B cell (primary cell): ENCODE results near the gene AGTRAP. TPM values are rescaled to one million over a fixed set of nuclear protein-coding genes. Genes with fewer than 3 reads are reported as not detected.

ENCODE experiments used
- ATAC-seq: fragments of 200-7000 bp; cut with Tn5 transposase; one replicate; pipeline ENCODE4 v1.10.0; 2021; ENCODE audit warnings: low read depth, mild to moderate bottlenecking, moderate number of reproducible peaks, moderate library complexity
- CTCF ChIA-PET: fragments of 350-600 bp; sonication (Branson Sonifier 250); formaldehyde crosslinking; loops from one replicate; lab custom pipeline; 2021; ENCODE audit warnings: antibody characterized with exemption, inconsistent platforms; lab: Charles Lee
- POLR2A ChIA-PET: fragments of 350-600 bp; sonication (Branson Sonifier 250); formaldehyde crosslinking; loops from one replicate; lab custom pipeline; 2021; ENCODE audit warnings: antibody characterized with exemption; lab: Charles Lee
- DNase-seq: peaks from one replicate; pipeline ENCODE4 v3.0.0; 2013
- H2AFZ ChIP-seq: 2 replicates; pipeline ENCODE4 v1.6.1; 2012; ENCODE audit warnings: mild to moderate bottlenecking, low read depth, low read length; ENCODE audit not compliant: insufficient read depth, poor library complexity, severe bottlenecking
- H3K27ac ChIP-seq, 2 donors: 1 replicate in 1 of 2; 2 replicates in 1 of 2; pipeline ENCODE4 v1.5.1; 2012 to 2013; ENCODE audit warnings: low read length in 2 of 2, mild to moderate bottlenecking in 2 of 2, moderate library complexity in 1 of 2
- H3K27me3 ChIP-seq, 4 experiments: fragments of 200-600 bp in 1 of 4; sonication (generic) in 1 of 4; replicated peaks in 1 of 4; 1 replicate in 2 of 4; 2 replicates in 2 of 4; pipeline versions ENCODE4 v1.6.1 to v1.7.0; 2013 to 2016; ENCODE audit warnings: low read length in 3 of 4, mild to moderate bottlenecking in 2 of 4, mixed read lengths in 1 of 4, moderate library complexity in 1 of 4; ENCODE audit not compliant: insufficient read depth in 4 of 4, control insufficient read depth in 3 of 4; ENCODE audit errors: control extremely low read depth in 1 of 4
- H3K36me3 ChIP-seq, 2 experiments: replicated peaks in 1 of 2; 1 replicate in 1 of 2; 2 replicates in 1 of 2; pipeline versions ENCODE4 v1.6.1 to v1.7.1; 2013; ENCODE audit warnings: low read length in 1 of 2; ENCODE audit not compliant: insufficient read depth in 2 of 2, control insufficient read depth in 1 of 2; ENCODE audit errors: control extremely low read depth in 1 of 2, extremely low read depth in 1 of 2
- H3K4me1 ChIP-seq, 2 donors: fragments of 200-600 bp in 1 of 2; sonication (generic) in 1 of 2; 1 replicate in 1 of 2; 2 replicates in 1 of 2; pipeline versions ENCODE4 v1.5.1 to v1.6.1; 2013 to 2017; ENCODE audit warnings: low read length in 2 of 2; ENCODE audit not compliant: control insufficient read depth in 2 of 2, insufficient read depth in 2 of 2
- H3K4me2 ChIP-seq: replicated peaks from 2 replicates; pipeline ENCODE3; 2012; ENCODE audit warnings: mild to moderate bottlenecking, low read depth, low read length; ENCODE audit not compliant: poor library complexity, severe bottlenecking
- H3K4me3 ChIP-seq, 5 experiments: fragments of 200-600 bp in 1 of 5; sonication (generic) in 1 of 5; 1 replicate in 3 of 5; 2 replicates in 2 of 5; pipeline versions ENCODE4 v1.5.1 to v1.7.0; 2011 to 2016; ENCODE audit warnings: low read length in 4 of 5, mild to moderate bottlenecking in 4 of 5, low read depth in 2 of 5, control low read depth in 1 of 5, moderate library complexity in 1 of 5; ENCODE audit not compliant: insufficient read depth in 1 of 5; ENCODE audit errors: control extremely low read depth in 1 of 5, extremely low read depth in 1 of 5
- H3K79me2 ChIP-seq: fragments of 200-600 bp; sonication (generic); one replicate; pipeline ENCODE4 v1.6.0; 2016; ENCODE audit warnings: low read length; ENCODE audit not compliant: control insufficient read depth, insufficient read depth
- H3K9ac ChIP-seq: fragments of 200-600 bp; sonication (generic); 2 replicates; pipeline ENCODE4 v1.6.1; 2017; ENCODE audit warnings: mild to moderate bottlenecking, low read length, moderate library complexity
- H3K9me3 ChIP-seq, 3 donors: one replicate each; pipeline versions ENCODE4 v1.6.1 to v1.7.1; 2013; ENCODE audit warnings: low read length in 2 of 3; ENCODE audit not compliant: control insufficient read depth in 2 of 3, insufficient read depth in 1 of 3; ENCODE audit errors: control extremely low read depth in 1 of 3
- H4K20me1 ChIP-seq: 2 replicates; pipeline ENCODE4 v1.6.0; 2012; ENCODE audit warnings: mild to moderate bottlenecking, low read length; ENCODE audit not compliant: insufficient read depth, control insufficient read depth, poor library complexity, severe bottlenecking
- H3K27ac Mint-ChIP-seq: one replicate; pipeline ENCODE4 v1.8.0; 2021; ENCODE audit warnings: mixed read lengths
- H3K27me3 Mint-ChIP-seq: one replicate; pipeline ENCODE4 v1.8.0; 2021; ENCODE audit warnings: mixed read lengths
- H3K4me1 Mint-ChIP-seq: one replicate; pipeline ENCODE4 v1.8.0; 2021; ENCODE audit warnings: mixed read lengths
- H3K4me3 Mint-ChIP-seq: one replicate; pipeline ENCODE4 v1.8.0; 2021; ENCODE audit warnings: mixed read lengths
- H3K9me3 Mint-ChIP-seq: one replicate; pipeline ENCODE4 v1.8.0; 2022; ENCODE audit warnings: mixed read lengths; ENCODE audit not compliant: insufficient read depth
- CTCF ChIP-seq: fragments of 200-600 bp; IDR thresholded peaks from one replicate; pipeline ENCODE4 v1.8.0; 2022; ENCODE audit warnings: antibody characterized with exemption, mild to moderate bottlenecking
- EZH2 ChIP-seq: IDR thresholded peaks from 2 replicates; pipeline ENCODE4 v1.6.1; 2012; ENCODE audit warnings: borderline replicate concordance, low read depth, mild to moderate bottlenecking, moderate library complexity, low read length; ENCODE audit not compliant: insufficient read depth, poor library complexity, severe bottlenecking
- WGBS: methylation state at CpG from one replicate; pipeline ENCODE4 v1.1.5; 2013; ENCODE audit warnings: missing lambda C conversion rate; ENCODE audit not compliant: insufficient coverage; 5-methylcytosine and 5-hydroxymethylcytosine counted together
- intact Hi-C: fragments of 100-400 bp; cut with micrococcal nuclease; formaldehyde crosslinking; loops from one replicate; pipeline ENCODE4 v1.10.0; 2022
- polyA plus RNA-seq: library from polyadenylated mRNA; depleted of rRNA; stranded (reverse); fragments of >200 nt; gene quantifications from 2 replicates; pipeline ENCODE4 v1.2.3, GENCODE V29; 2012
- total RNA-seq, 2 donors: library from RNA; stranded (reverse); fragments of 120-200 nt in 1 of 2; gene quantifications; 1 replicate in 1 of 2; 2 replicates in 1 of 2; pipeline versions ENCODE4 v1.2.3 to v1.2.4, GENCODE V29; 2013 to 2022

AGTRAP gene
- total and polyA plus RNA-seq, 2 donors (not counting 1 experiment from before 2014, with no cell fraction given), result 18.3 to 44.9 TPM

- H3K4me2 ChIP-seq, result no peak overlapping the region
- DNase-seq (no peak), ATAC-seq (no peak)
- Mint-ChIP-seq H3K27me3 (no peaks in the 10 kb centered on the region), H3K9me3 (no peaks in the 10 kb centered on the region), H3K4me1 (peaks cover 27% of the 10 kb centered on the region), H3K4me3 (no peak overlapping the region), H3K27ac (peak overlapping the region; percentile 75)
- H3K9me3 ChIP-seq, result no peaks in the 10 kb centered on the region
- H3K27me3 ChIP-seq, result no peaks in the 10 kb centered on the region
- peaks cover 0 to 54% of the 10 kb centered on the region in 2 experiments for H3K36me3 ChIP-seq
- TF ChIP-seq EZH2 (no peak), CTCF (no peak)
- no peak overlapping the region for H3K9ac ChIP-seq
- intact Hi-C loops, result no loop called here
- ChIA-PET CTCF (no interaction called here), POLR2A (interaction anchor here (0.8 kb wide), 1 partner anchor 24 kb away, joined by 7 read pairs; no protein-coding TSS in a partner anchor)
- H2AFZ ChIP-seq, result no peak overlapping the region
- H4K20me1 ChIP-seq, result peaks cover 4% of the 10 kb centered on the region
- WGBS, result 93% methylated on average over 16 of the region's 20 CpGs
- peaks cover 10 to 19% of the 10 kb centered on the region in 2 donors for H3K4me1 ChIP-seq
- H3K27ac ChIP-seq, result peak overlapping the region in 1 of 2 donors; percentile 12
- H3K79me2 ChIP-seq, result peaks cover 11% of the 10 kb centered on the region
- no peak overlapping the region for H3K4me3 ChIP-seq
These were observed 54.4 kb downstream of the AGTRAP start for GRCh38 chr1:11790101-11790879.
